Motor neuron (in vitro differentiated cells): ENCODE measurements around the gene AADACL3. TPM values are rescaled to one million over a fixed set of nuclear protein-coding genes. Genes with fewer than 3 reads are reported as not detected.
"Not testable (repeated sequence)": the region's sequence is repeated elsewhere in the genome, so short reads cannot be mapped to it uniquely, and the experiment has no call there.

Source experiments
- ATAC-seq, 8 experiments: fragments of 200-7000 bp; cut with Tn5 transposase; replicated peaks in 6 of 8; 2 replicates each; pipeline ENCODE4 v1.8.0; 2021; ENCODE audit warnings: mild to moderate bottlenecking in 8 of 8, moderate library complexity in 8 of 8
- H3K27ac ChIP-seq, 2 donors: fragments of 250-450 bp; sonication (Bioruptor Pico); 2 replicates each; pipeline ENCODE4 v1.9.0; 2021; ENCODE audit warnings: antibody characterized with exemption in 2 of 2, mild to moderate bottlenecking in 2 of 2, moderate library complexity in 1 of 2
- H3K4me1 ChIP-seq, 2 donors: fragments of 250-450 bp; sonication (Bioruptor Pico); replicated peaks in 1 of 2; 2 replicates each; pipeline ENCODE4 v1.6.1; 2021; ENCODE audit warnings: antibody characterized with exemption in 2 of 2, mild to moderate bottlenecking in 2 of 2, moderate library complexity in 1 of 2
- H3K4me3 ChIP-seq, 5 donors: fragments of 250-450 bp; sonication (Bioruptor Pico); 2 replicates each; pipeline ENCODE4 v1.9.0; 2021; ENCODE audit warnings: antibody characterized with exemption in 5 of 5, mild to moderate bottlenecking in 5 of 5, moderate library complexity in 4 of 5
- WGBS, 10 experiments: fragments of 450-650 bp; shearing (Covaris generic); methylation state at CpG; one replicate each; pipeline ENCODE4 v1.0.0; 2022; 5-methylcytosine and 5-hydroxymethylcytosine counted together
- in situ Hi-C, 9 experiments: fragments of 400-800 bp; cut with MboI; loops; one replicate each; pipeline ENCODE4 v1.15.0; 2021; ENCODE audit warnings: low sequenced_read_pairs in 9 of 9, low pct_unique_long_range_greater_than_20kb in 2 of 9; ENCODE audit not compliant: unreplicated experiment in 9 of 9
- total RNA-seq, 8 experiments: library from RNA; unstranded; fragments of 300-600 nt; gene quantifications; 2 replicates each; pipeline versions ENCODE4 v1.2.3 to v1.2.4, GENCODE V29; 2022

The AADACL3 gene
- total RNA-seq, 8 experiments from 2014 or later, result 0.10 to 0.38 (median 0.14) TPM; not detected in 4

DNA sequence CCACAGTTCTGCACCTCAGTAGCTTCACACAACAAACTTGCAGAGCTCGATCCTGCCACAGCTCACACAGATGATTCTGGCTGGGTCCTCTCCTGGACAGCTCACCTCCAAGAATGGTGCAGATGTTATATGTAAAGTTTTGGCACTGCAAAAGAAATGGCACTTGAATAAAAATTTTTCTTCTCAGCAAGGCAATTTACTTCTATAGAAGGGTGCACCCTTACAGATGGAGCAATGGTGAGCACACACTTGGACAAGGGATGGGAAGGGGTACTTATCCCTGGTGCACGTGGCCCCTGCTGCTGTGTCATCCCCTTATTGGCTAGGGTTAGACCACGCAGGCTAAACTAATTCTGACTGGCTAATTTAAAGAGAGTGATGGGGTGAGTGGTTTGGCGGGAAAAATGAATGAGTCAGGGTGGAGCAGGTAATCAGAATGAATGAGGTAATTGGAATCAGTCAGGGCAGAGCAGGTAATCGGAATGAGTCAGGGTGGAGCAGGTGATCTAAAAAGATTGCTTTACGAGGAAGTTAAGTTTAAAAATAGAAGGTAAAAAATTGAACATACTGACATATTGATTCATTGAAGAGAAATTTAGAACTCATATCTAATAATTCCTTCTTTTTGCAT lies 12.0 kb upstream of the AADACL3 start:
- WGBS, 10 experiments, result 5 to 84% (median 68%) methylated on average over 3 to 6 of the region's 6 CpGs; no CpG with 5 or more reads in 2 of the 10 experiments
- ATAC-seq, result no peak
- Histone ChIP-seq H3K4me1 (no peaks in the 10 kb centered on the region), H3K4me3 (no peak overlapping the region), H3K27ac (no peak overlapping the region)
- in situ Hi-C loops, result no loop called here

- in situ Hi-C loops, result no loop called here
- 40 to 92% (median 60%) methylated on average over 1 to 3 of the region's 3 CpGs; no CpG with 5 or more reads in 3 of the 10 experiments for WGBS, 10 experiments
- Histone ChIP-seq H3K4me1 (no peaks in the 10 kb centered on the region), H3K27ac (no peak overlapping the region), H3K4me3 (no peak overlapping the region)
- ATAC-seq, result no peak
Measured at GRCh38 chr1:12706061-12706460, 9.8 kb upstream of the AADACL3 start.

DNA sequence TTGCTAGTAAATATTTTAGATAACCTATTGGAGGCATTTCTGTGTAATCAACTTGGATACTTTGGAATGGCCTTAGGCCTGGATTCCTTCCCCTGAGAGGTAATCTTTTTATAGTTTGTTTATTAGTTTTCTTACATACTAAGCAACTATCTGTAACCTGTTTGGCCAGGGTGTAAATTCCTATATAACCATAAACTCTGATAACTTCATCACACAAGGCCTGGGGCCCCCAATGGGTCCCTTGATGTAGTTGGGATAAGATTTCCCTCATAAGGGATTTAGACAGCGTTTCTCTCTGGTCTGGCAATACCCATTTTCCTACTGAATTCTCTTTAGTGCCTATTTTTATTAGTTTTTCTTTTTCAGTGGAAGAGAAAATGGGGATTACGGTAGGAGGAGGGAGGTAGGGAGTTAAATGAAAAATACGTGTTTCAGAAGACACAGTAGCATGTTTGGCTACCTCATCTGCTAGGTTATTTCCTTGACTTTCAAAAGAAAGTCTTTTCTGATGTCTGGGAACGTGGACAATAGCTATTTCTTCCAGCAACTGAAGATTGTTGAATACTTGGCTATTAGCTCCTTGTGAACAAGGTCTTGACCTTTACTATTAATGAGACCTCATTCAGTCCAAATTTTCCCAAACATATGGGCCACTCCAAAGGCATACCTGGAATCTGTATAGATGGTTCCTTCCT lies 7.4 kb upstream of the AADACL3 start:
- in situ Hi-C loops, result no loop called here
- Histone ChIP-seq H3K4me3 (no peak overlapping the region), H3K4me1 (no peaks in the 10 kb centered on the region), H3K27ac (no peak overlapping the region)
- WGBS, 10 experiments, result 35 to 68% (median 47%) methylated on average over 2 to 4 of the region's 4 CpGs; no CpG with 5 or more reads in 1 of the 10 experiments
- no peak for ATAC-seq

DNA sequence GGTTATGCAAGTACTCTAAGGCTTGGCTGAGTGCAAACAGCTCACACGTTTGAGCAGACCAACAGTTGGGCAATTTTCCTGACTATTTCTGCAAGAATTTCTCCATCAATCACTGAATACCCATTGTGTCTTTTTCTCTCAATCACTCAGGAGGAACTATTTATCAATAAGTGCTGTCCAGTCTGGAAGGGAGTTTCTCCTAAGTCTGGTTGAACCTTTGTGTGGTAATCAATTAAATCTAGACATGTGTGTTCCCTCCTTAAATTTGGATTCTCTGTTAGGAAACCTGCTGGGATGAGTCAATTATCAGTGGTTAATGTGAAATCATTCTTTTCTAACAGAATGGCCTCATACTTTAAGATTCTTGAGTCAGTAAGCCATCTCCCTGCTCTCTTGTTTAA lies 6.8 kb upstream of the AADACL3 start:
- Histone ChIP-seq H3K4me1 (no peaks in the 10 kb centered on the region), H3K4me3 (no peak overlapping the region), H3K27ac (no peak overlapping the region)
- no peak for ATAC-seq
- WGBS, 10 experiments, result 0 to 50% (median 29%) methylated on average over 1 of the region's 1 CpG; no CpG with 5 or more reads in 3 of the 10 experiments
- in situ Hi-C loops, result no loop called here

GRCh38 chr1:12709696-12710095 lies 6.2 kb upstream of the AADACL3 start:
- 20 to 92% (median 53%) methylated on average over 1 to 3 of the region's 3 CpGs; no CpG with 5 or more reads in 3 of the 10 experiments for WGBS, 10 experiments
- in situ Hi-C loops, result no loop called here

DNA sequence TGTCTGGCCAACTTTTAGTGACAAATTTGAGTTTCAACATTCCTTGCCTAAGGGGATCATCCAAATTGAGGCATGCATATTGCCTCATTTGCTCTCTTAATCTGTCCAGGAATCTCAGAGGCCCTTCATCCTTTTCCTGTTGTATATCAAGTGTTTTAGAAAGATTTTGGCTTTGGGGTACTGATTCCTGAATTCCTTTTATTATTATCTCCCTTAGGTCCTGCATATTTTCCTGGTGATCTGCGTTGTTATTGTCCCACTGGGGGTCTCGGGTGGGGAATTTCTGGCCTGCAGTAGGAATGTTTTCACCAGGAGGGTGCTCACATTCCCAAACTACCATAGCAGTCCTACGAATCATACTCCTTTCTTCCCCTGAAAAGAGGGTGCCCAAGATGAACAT lies 4.4 kb upstream of the AADACL3 start:
- in situ Hi-C loops, result no loop called here
- Histone ChIP-seq H3K4me1 (no peaks in the 10 kb centered on the region), H3K4me3 (no peak overlapping the region), H3K27ac (no peak overlapping the region)
- WGBS, 10 experiments, result 13 to 66% (median 54%) methylated on average over 2 to 3 of the region's 3 CpGs; no CpG with 5 or more reads in 1 of the 10 experiments
- ATAC-seq, result no peak

More at GRCh38 chr1:12709696-12710095, 6.2 kb upstream of the AADACL3 start:
- Histone ChIP-seq H3K4me3 (no peak overlapping the region), H3K27ac (no peak overlapping the region), H3K4me1 (no peaks in the 10 kb centered on the region)
- no peak for ATAC-seq

DNA sequence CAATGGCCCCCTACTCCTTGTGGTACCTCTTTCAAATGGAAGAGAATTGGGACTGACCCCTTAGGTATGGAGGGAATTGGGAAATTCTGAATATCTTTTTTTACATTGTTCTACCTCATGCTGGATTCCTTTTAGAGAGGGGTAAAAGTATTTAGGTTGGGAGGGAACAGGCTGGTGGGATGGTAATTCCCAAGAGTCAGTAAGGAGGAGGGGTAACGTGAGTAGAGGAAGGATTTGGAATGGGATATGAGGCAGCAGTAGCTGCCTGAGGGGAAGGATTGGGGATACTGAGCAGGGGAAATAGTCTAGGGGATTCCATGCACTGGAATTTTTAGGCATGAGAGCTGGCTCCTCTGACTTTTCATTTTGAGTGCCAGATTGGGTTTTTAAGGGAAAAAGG lies 3.8 kb upstream of the AADACL3 start:
- 60 to 100% (median 80%) methylated on average over 1 of the region's 1 CpG; no CpG with 5 or more reads in 4 of the 10 experiments for WGBS, 10 experiments
- Histone ChIP-seq H3K27ac (no peak overlapping the region), H3K4me3 (no peak overlapping the region), H3K4me1 (no peaks in the 10 kb centered on the region)
- in situ Hi-C loops, result no loop called here
- ATAC-seq, result no peak

- Histone ChIP-seq H3K27ac (no peak overlapping the region), H3K4me3 (no peak overlapping the region), H3K4me1 (no peaks in the 10 kb centered on the region)
- in situ Hi-C loops, result no loop called here
- 58 to 100% (median 74%) methylated on average over 1 to 8 of the region's 8 CpGs for WGBS, 10 experiments
- ATAC-seq, result no peak
Measured at GRCh38 chr1:12712929-12713328, 3.0 kb upstream of the AADACL3 start.

DNA sequence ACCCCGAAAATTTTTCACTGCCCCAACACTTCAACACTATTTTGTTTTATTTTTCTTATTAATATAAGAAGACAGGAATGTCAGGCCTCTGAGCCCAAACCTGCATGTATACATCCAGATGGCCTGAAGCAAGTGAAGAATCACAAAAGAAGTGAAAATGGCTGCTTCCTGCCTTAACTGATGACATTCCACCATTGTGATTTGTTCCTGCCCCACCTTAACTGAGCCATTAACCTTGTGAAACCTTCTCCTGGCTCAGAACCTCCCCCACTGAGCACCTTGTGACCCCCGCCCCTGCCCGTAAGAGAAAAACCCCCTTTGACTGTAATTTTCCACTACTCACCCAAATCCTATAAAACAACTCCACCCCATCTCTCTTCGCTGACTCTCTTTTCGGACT lies 2.3 kb upstream of the AADACL3 start:
- H3K4me3 ChIP-seq, H3K27ac ChIP-seq, in situ Hi-C loops, ATAC-seq, H3K4me1 ChIP-seq: not testable (repeated sequence)
- 27 to 100% (median 86%) methylated on average over 1 to 3 of the region's 5 CpGs; no CpG with 5 or more reads in 2 of the 10 experiments for WGBS, 10 experiments

- Histone ChIP-seq H3K27ac (no peak overlapping the region), H3K4me1 (no peaks in the 10 kb centered on the region), H3K4me3 (no peak overlapping the region)
- WGBS, 10 experiments, result 0 to 100% (median 65%) methylated on average over 1 to 3 of the region's 3 CpGs
- in situ Hi-C loops, result no loop called here
- no peak for ATAC-seq
Measured at GRCh38 chr1:12714710-12715475, 1.0 kb upstream of the AADACL3 start.

GRCh38 chr1:12717301-12717838 lies 1.5 kb downstream of the AADACL3 start:
- Histone ChIP-seq H3K4me1 (no peaks in the 10 kb centered on the region), H3K4me3 (no peak overlapping the region), H3K27ac (no peak overlapping the region)
- in situ Hi-C loops, result no loop called here
- ATAC-seq, result peak in 1 of 8 experiments; percentile 23
- 20 to 85% (median 48%) methylated on average over 1 to 7 of the region's 7 CpGs for WGBS, 10 experiments

DNA sequence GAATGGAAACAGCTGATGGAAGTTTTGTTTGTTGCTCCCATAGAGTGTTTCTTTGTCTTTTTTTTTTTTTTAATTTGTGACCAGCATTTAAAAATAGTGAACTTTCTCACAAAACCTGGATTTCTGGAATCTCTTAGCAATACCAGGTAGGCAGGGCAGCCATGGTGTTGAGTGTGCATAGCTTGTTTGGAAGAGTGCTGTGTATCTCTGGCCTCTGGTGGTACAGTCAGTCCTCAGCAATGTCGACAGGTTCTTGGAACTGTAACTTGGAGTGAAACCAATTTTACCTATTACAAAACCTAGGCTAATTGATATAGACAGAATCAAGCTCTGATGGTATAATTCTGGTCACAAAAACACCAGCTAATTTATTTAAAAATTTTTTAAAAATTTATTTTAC lies 6.7 kb downstream of the AADACL3 start:
- no peak for ATAC-seq
- no peaks in the 10 kb centered on the region for H3K4me1 ChIP-seq
- no peak overlapping the region for H3K4me3 ChIP-seq
- H3K27ac ChIP-seq, result no peak overlapping the region
- 10 to 100% (median 74%) methylated on average over 1 of the region's 1 CpG; no CpG with 5 or more reads in 2 of the 10 experiments for WGBS, 10 experiments
- in situ Hi-C loops, result no loop called here

DNA sequence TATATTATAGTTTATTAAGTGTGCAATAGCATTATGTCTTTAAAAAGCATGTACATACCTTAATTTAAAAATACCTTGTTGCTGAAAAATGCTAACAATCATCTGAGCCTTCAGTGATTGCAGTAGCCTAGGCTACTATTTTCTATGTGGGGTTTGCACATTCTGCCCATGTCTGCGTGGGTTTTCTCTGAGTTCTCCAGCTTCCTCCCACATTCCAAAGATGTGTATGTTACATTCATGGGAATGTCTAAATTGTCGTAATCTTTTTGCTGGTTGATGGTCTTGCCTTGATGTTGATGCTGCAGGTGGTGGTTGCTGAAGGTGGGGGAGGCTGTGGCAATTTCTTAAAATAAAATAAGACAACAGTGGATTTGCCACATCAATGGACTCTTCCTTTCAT lies 12.5 kb downstream of the AADACL3 start:
- WGBS, 10 experiments, result 0 to 67% (median 57%) methylated on average over 1 to 2 of the region's 2 CpGs; no CpG with 5 or more reads in 1 of the 10 experiments
- ATAC-seq, result no peak
- Histone ChIP-seq H3K4me1 (no peaks in the 10 kb centered on the region), H3K4me3 (no peak overlapping the region), H3K27ac (no peak overlapping the region)
- in situ Hi-C loops, result no loop called here
